HG02943 (cell line): Measurements from ENCODE around the gene REL.
A peak's percentile ranks its signal among the peaks of the same experiment; 100 is the strongest.
"Not testable (repeated sequence)": the region's sequence is repeated elsewhere in the genome, so short reads cannot be mapped to it uniquely, and the experiment has no call there.

Experiments used
- ATAC-seq: cut with Tn5 transposase; IDR thresholded peaks from one replicate; pipeline ENCODE4 v1.9.1; 2021; ENCODE audit warnings: mild to moderate bottlenecking, low read depth, moderate library complexity; ENCODE audit not compliant: unreplicated experiment

The REL gene

GRCh38 chr2:60881047-60881932 lies at the start of gene REL:
Gene REL (plus strand): TSS chr2:60881574. CDS start chr2:60881841, 267 bp downstream.
- ATAC-seq, result peak; percentile 82

GRCh38 chr2:60831921-60832320 lies 49.5 kb upstream of the REL start:
- no peak for ATAC-seq

GRCh38 chr2:60832621-60833020 lies 48.8 kb upstream of the REL start:
- ATAC-seq, result no peak

GRCh38 chr2:60834270-60834717 lies 47.1 kb upstream of the REL start:
- no peak for ATAC-seq

- ATAC-seq, result no peak
Measured at GRCh38 chr2:60836491-60836890, 44.9 kb upstream of the REL start.

- ATAC-seq, result no peak
Measured at GRCh38 chr2:60837123-60837522, 44.3 kb upstream of the REL start.

GRCh38 chr2:60838481-60838880 lies 42.9 kb upstream of the REL start:
- ATAC-seq, result no peak

GRCh38 chr2:60839126-60839813 lies 42.1 kb upstream of the REL start:
- ATAC-seq, result no peak

- peak; percentile 61 for ATAC-seq
Measured at GRCh38 chr2:60840880-60841279, 40.5 kb upstream of the REL start.

GRCh38 chr2:60843006-60843405 lies 38.4 kb upstream of the REL start:
- ATAC-seq, result no peak

GRCh38 chr2:60844105-60844504 lies 37.3 kb upstream of the REL start:
- no peak for ATAC-seq

GRCh38 chr2:60847854-60848253 lies 33.5 kb upstream of the REL start:
- no peak for ATAC-seq

GRCh38 chr2:60849187-60849586 lies 32.2 kb upstream of the REL start:
- no peak for ATAC-seq

- no peak for ATAC-seq
Measured at GRCh38 chr2:60852282-60852860, 29.0 kb upstream of the REL start.

GRCh38 chr2:60853531-60853930 lies 27.8 kb upstream of the REL start:
- ATAC-seq, result no peak

- ATAC-seq, result no peak
Measured at GRCh38 chr2:60855989-60856669, 25.2 kb upstream of the REL start.

GRCh38 chr2:60857056-60857455 lies 24.3 kb upstream of the REL start:
- no peak for ATAC-seq

- ATAC-seq, result no peak
Measured at GRCh38 chr2:60858897-60859311, 22.5 kb upstream of the REL start.

- no peak for ATAC-seq
Measured at GRCh38 chr2:60861736-60862135, 19.6 kb upstream of the REL start.

- ATAC-seq, result no peak
Measured at GRCh38 chr2:60862642-60863041, 18.7 kb upstream of the REL start.

- ATAC-seq, result not testable (repeated sequence)
Measured at GRCh38 chr2:60865361-60865760, 16.0 kb upstream of the REL start.
